Endodermal cell (in vitro differentiated cells): Measurements from ENCODE around the gene ITPK1. TPM values are rescaled to one million over a fixed set of nuclear protein-coding genes. Genes with fewer than 3 reads are reported as not detected.

ENCODE experiments used
- DNase-seq: peaks from one replicate; pipeline ENCODE4 v3.0.0-alpha.2; 2017
- H3K27ac ChIP-seq: 2 replicates; pipeline ENCODE4 v1.5.1; 2013; ENCODE audit warnings: mild to moderate bottlenecking, low read depth, low read length, moderate library complexity
- H3K27me3 ChIP-seq: 2 replicates; pipeline ENCODE4 v1.6.1; 2013; ENCODE audit warnings: mild to moderate bottlenecking, low read length, moderate library complexity; ENCODE audit not compliant: insufficient read depth, control insufficient read depth, poor library complexity, severe bottlenecking
- H3K36me3 ChIP-seq: 2 replicates; pipeline ENCODE4 v1.7.0; 2013; ENCODE audit warnings: mild to moderate bottlenecking, low read length, moderate library complexity; ENCODE audit not compliant: control insufficient read depth, insufficient read depth
- H3K4me1 ChIP-seq: one replicate; pipeline ENCODE4 v1.7.0; 2013; ENCODE audit warnings: low read length; ENCODE audit not compliant: control insufficient read depth, insufficient read depth
- H3K4me3 ChIP-seq: 2 replicates; pipeline ENCODE4 v1.5.1; 2013; ENCODE audit warnings: mild to moderate bottlenecking, low read length, moderate library complexity
- H3K9ac ChIP-seq: 2 replicates; pipeline ENCODE4 v1.6.1; 2013; ENCODE audit warnings: mild to moderate bottlenecking, low read length, moderate library complexity; ENCODE audit not compliant: poor library complexity, severe bottlenecking; ENCODE audit errors: extremely low read depth
- H3K9me3 ChIP-seq: 2 replicates; pipeline ENCODE4 v1.6.1; 2013; ENCODE audit warnings: mild to moderate bottlenecking, low read length, moderate library complexity; ENCODE audit not compliant: control insufficient read depth
- H3K27ac Mint-ChIP-seq: 2 replicates; pipeline ENCODE4 v1.8.0; 2020; ENCODE audit warnings: mixed read lengths
- H3K27me3 Mint-ChIP-seq: 2 replicates; pipeline ENCODE4 v1.8.0; 2021; ENCODE audit warnings: mild to moderate bottlenecking, mixed read lengths; ENCODE audit not compliant: insufficient read depth
- H3K36me3 Mint-ChIP-seq: 2 replicates; pipeline ENCODE4 v1.8.0; 2020; ENCODE audit warnings: low read depth, mixed read lengths
- H3K4me1 Mint-ChIP-seq: 2 replicates; pipeline ENCODE4 v1.8.0; 2020; ENCODE audit warnings: mixed read lengths
- H3K4me3 Mint-ChIP-seq: 2 replicates; pipeline ENCODE4 v1.8.0; 2020; ENCODE audit warnings: mild to moderate bottlenecking, moderate library complexity, mixed read lengths
- H3K9me3 Mint-ChIP-seq: 2 replicates; pipeline ENCODE4 v1.8.0; 2020; ENCODE audit warnings: mild to moderate bottlenecking, mixed read lengths
- CTCF ChIP-seq: fragments of 200-600 bp; sonication (generic); conservative IDR thresholded peaks from 2 replicates; pipeline ENCODE4 v1.5.0; 2021; ENCODE audit warnings: antibody characterized with exemption, mild to moderate bottlenecking
- WGBS, 2 experiments: methylation state at CpG; one replicate each; pipeline versions ENCODE4 v1.1.5 to v1.1.7; 2013; ENCODE audit warnings: missing lambda C conversion rate in 2 of 2, mixed read lengths in 1 of 2; ENCODE audit not compliant: insufficient coverage in 1 of 2, insufficient read length in 1 of 2; 5-methylcytosine and 5-hydroxymethylcytosine counted together
- total RNA-seq, 2 donors: library from RNA; stranded (reverse); fragmentation: NEBNext Ultra II Directional in 1 of 2; extraction: Animal tissue kit (Norgen Biotek cat#: 25700) in 1 of 2; gene quantifications; 2 replicates in 1 of 2; 3 replicates in 1 of 2; pipeline ENCODE4 v1.2.1, GENCODE V29; 2021

ITPK1 gene
- total RNA-seq, 2 donors from 2014 or later: 59.9 to 66.9 TPM

DNA sequence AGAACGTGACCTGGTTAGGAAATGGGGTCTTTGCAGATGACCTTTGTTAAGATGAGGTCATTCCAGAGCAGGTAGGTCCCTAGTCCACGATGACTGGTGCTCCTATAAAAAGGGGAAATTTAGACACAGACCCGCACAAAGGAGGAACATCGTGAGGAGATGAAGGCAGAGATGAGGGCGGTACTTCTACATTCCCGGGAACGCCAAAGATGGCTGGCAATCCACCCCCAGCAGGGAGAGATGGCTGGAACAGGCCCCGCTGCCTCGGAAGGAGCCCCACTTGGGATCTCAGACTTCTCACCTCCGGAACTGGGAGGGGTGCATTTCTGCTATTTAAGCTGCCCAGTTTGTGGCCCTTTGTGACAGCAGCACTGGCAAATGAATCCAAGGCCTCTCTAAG is 85.0 kb downstream of the ITPK1 start:
- H3K4me1 Mint-ChIP-seq: peaks cover 24% of the 10 kb centered on the region
- no peaks in the 10 kb centered on the region for H3K27me3 Mint-ChIP-seq
- Histone ChIP-seq H3K4me1 (peaks cover 21% of the 10 kb centered on the region), H3K9ac (no peak overlapping the region), H3K9me3 (no peaks in the 10 kb centered on the region), H3K27ac (no peak overlapping the region), H3K4me3 (no peak overlapping the region), H3K36me3 (no peaks in the 10 kb centered on the region), H3K27me3 (no peaks in the 10 kb centered on the region)
- TF ChIP-seq CTCF: no peak
- DNase-seq: no peak
- no peak overlapping the region for H3K27ac Mint-ChIP-seq
- WGBS, 2 experiments: 90 to 91% methylated on average over 9 to 10 of the region's 10 CpGs
- H3K36me3 Mint-ChIP-seq: no peaks in the 10 kb centered on the region
- H3K9me3 Mint-ChIP-seq: no peaks in the 10 kb centered on the region
- no peak overlapping the region for H3K4me3 Mint-ChIP-seq

DNA sequence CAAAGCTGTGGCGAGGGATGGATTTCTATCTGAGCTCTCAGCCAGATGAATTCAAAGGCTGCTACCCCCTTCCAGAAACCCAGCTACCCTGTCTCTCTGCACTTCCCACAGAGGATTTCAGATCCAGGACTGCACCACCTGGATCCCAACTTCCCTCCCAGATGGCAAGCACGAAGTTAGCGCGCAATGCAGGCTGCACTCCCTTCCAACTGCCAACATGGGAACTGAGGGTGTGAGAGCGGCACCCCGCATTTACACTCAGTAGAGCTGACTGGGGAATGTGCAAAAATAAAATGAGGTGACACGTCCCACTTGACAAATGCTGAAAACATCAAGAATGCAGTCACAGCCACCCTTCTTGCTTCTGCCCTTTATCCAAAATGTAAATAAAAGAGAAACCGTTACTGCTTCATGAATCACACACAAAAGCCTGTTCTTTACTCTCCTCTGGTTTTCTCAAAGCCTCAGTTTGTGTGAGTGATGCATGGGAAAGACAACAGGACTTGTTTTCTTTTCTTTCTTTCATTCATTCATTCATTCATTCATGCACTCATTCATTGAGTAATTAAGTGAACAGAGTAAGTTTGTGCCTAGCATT is 85.7 kb downstream of the ITPK1 start:
- Mint-ChIP-seq H3K4me3 (no peak overlapping the region), H3K9me3 (no peaks in the 10 kb centered on the region), H3K36me3 (no peaks in the 10 kb centered on the region), H3K27me3 (no peaks in the 10 kb centered on the region), H3K27ac (no peak overlapping the region), H3K4me1 (peaks cover 24% of the 10 kb centered on the region)
- Histone ChIP-seq H3K9ac (no peak overlapping the region), H3K9me3 (no peaks in the 10 kb centered on the region), H3K4me3 (no peak overlapping the region), H3K27ac (no peak overlapping the region), H3K4me1 (peaks cover 21% of the 10 kb centered on the region), H3K36me3 (no peaks in the 10 kb centered on the region), H3K27me3 (no peaks in the 10 kb centered on the region)
- no peak for DNase-seq
- no peak for TF ChIP-seq CTCF
- WGBS, 2 experiments: 92 to 97% methylated on average over 5 to 8 of the region's 8 CpGs

DNA sequence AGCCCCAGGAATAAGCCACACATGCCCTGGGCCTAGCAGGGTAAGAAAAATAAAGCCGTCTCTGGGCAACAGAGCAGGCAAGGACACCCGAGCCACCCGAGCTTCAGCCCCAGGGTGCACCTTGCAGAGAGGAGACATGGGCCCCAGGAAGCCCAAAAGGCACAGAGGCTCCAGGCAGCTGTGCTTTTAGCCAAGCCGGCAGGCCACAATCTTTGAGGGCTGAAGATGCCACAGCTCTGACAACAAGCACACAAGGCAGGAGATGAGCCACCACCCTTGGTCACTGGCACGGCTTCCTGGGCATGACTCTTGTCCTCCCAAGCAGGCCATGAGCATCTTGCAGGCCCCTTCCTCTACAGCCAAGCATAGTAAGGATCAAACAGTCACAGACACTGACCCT is 86.3 kb downstream of the ITPK1 start:
- TF ChIP-seq CTCF: no peak
- H3K36me3 Mint-ChIP-seq: no peaks in the 10 kb centered on the region
- Histone ChIP-seq H3K9me3 (no peaks in the 10 kb centered on the region), H3K4me1 (peaks cover 21% of the 10 kb centered on the region), H3K36me3 (no peaks in the 10 kb centered on the region), H3K27me3 (no peaks in the 10 kb centered on the region), H3K27ac (no peak overlapping the region), H3K9ac (no peak overlapping the region), H3K4me3 (no peak overlapping the region)
- no peaks in the 10 kb centered on the region for H3K27me3 Mint-ChIP-seq
- H3K9me3 Mint-ChIP-seq: no peaks in the 10 kb centered on the region
- no peak overlapping the region for H3K4me3 Mint-ChIP-seq
- peaks cover 29% of the 10 kb centered on the region for H3K4me1 Mint-ChIP-seq
- H3K27ac Mint-ChIP-seq: no peak overlapping the region
- DNase-seq: no peak
- WGBS, 2 experiments: 96 to 97% methylated on average over 5 of the region's 5 CpGs
